T-cell (primary cell): ENCODE results near the gene ELAVL4. TPM values are rescaled to one million over a fixed set of nuclear protein-coding genes. Genes with fewer than 3 reads are reported as not detected.

Source experiments
- ATAC-seq, 4 experiments: fragments of 200-7000 bp in 3 of 4; fragments of 150-1000 bp in 1 of 4; cut with Tn5 transposase; replicated peaks in 1 of 4; 1 replicate in 3 of 4; 2 replicates in 1 of 4; pipeline ENCODE4 v1.10.0; 2021; ENCODE audit warnings: moderate library complexity in 3 of 4, mild to moderate bottlenecking in 2 of 4, moderate number of reproducible peaks in 1 of 4
- CTCF ChIA-PET, 2 donors: fragments of 300-600 bp; sonication (Branson Sonifier 250); formaldehyde crosslinking; loops; one replicate each; lab custom pipeline; 2022; ENCODE audit warnings: antibody characterized with exemption in 2 of 2; lab: Charles Lee
- POLR2A ChIA-PET, 2 donors: fragments of 300-600 bp; sonication (Branson Sonifier 250); formaldehyde crosslinking; loops; one replicate each; lab custom pipeline; 2022; ENCODE audit warnings: antibody characterized with exemption in 2 of 2; lab: Charles Lee
- DNase-seq, 35 experiments: peaks; one replicate each; pipeline versions ENCODE4 v3.0.0 to v3.0.0-alpha.2; 2013 to 2023
- H3K27ac ChIP-seq: one replicate; pipeline ENCODE4 v1.5.1; 2013; ENCODE audit warnings: low read length
- H3K27me3 ChIP-seq, 2 experiments: replicated peaks in 1 of 2; 1 replicate in 1 of 2; 2 replicates in 1 of 2; pipeline versions ENCODE4 v1.6.1 to v1.7.0; 2013; ENCODE audit warnings: low read length in 1 of 2, mixed read lengths in 1 of 2; ENCODE audit not compliant: control insufficient read depth in 2 of 2, insufficient read depth in 2 of 2; ENCODE audit errors: extremely low read depth in 1 of 2
- H3K36me3 ChIP-seq, 2 donors: 1 replicate in 1 of 2; 2 replicates in 1 of 2; pipeline versions ENCODE4 v1.6.1 to v1.7.0; 2013; ENCODE audit warnings: low read length in 1 of 2; ENCODE audit not compliant: control insufficient read depth in 2 of 2, insufficient read depth in 1 of 2; ENCODE audit errors: extremely low read depth in 1 of 2
- H3K4me1 ChIP-seq, 2 experiments: 1 replicate in 1 of 2; 2 replicates in 1 of 2; pipeline versions ENCODE4 v1.6.1 to v1.7.0; 2013; ENCODE audit warnings: low read length in 2 of 2, mixed read lengths in 1 of 2; ENCODE audit not compliant: insufficient read depth in 2 of 2, control insufficient read depth in 1 of 2; ENCODE audit errors: extremely low read depth in 1 of 2
- H3K4me3 ChIP-seq, 2 donors: 1 replicate in 1 of 2; 2 replicates in 1 of 2; pipeline versions ENCODE4 v1.5.1 to v1.7.0; 2013; ENCODE audit warnings: mild to moderate bottlenecking in 2 of 2, low read length in 1 of 2, moderate library complexity in 1 of 2; ENCODE audit not compliant: control insufficient read depth in 1 of 2; ENCODE audit errors: extremely low read depth in 1 of 2
- H3K9me3 ChIP-seq: 2 replicates; pipeline ENCODE4 v1.7.0; 2013
- H3K27ac Mint-ChIP-seq, 2 donors: one replicate each; pipeline ENCODE4 v1.8.0; 2020 to 2021; ENCODE audit warnings: mild to moderate bottlenecking in 2 of 2, mixed read lengths in 2 of 2
- H3K27me3 Mint-ChIP-seq, 2 donors: one replicate each; pipeline ENCODE4 v1.8.0; 2021 to 2022; ENCODE audit warnings: mixed read lengths in 2 of 2
- H3K36me3 Mint-ChIP-seq: one replicate; pipeline ENCODE4 v1.8.0; 2021; ENCODE audit warnings: mixed read lengths
- H3K4me1 Mint-ChIP-seq, 3 donors: one replicate each; pipeline ENCODE4 v1.8.0; 2020 to 2022; ENCODE audit warnings: mixed read lengths in 3 of 3, mild to moderate bottlenecking in 1 of 3
- H3K4me3 Mint-ChIP-seq, 3 donors: one replicate each; pipeline ENCODE4 v1.8.0; 2020 to 2022; ENCODE audit warnings: mild to moderate bottlenecking in 3 of 3, mixed read lengths in 3 of 3, moderate library complexity in 3 of 3
- H3K9me3 Mint-ChIP-seq, 3 donors: one replicate each; pipeline ENCODE4 v1.8.0; 2020 to 2022; ENCODE audit warnings: mixed read lengths in 3 of 3
- WGBS: methylation state at CpG from one replicate; pipeline ENCODE4 v1.1.5; 2013; ENCODE audit warnings: missing lambda C conversion rate; ENCODE audit not compliant: insufficient coverage; 5-methylcytosine and 5-hydroxymethylcytosine counted together
- total RNA-seq, 35 experiments: library from RNA in 6 of 35; stranded (reverse) in 6 of 35; fragments of 120-200 nt in 1 of 35; gene quantifications; one replicate each; pipeline versions ENCODE4 v1.2.1 to v1.2.4 and lab custom pipeline; 2013 to 2026

ELAVL4 gene
- total RNA-seq, 5 donors from 2014 or later (not counting 1 experiment from before 2014, with no cell fraction given), result not detected

- H3K27me3 Mint-ChIP-seq, result peaks cover 3 to 8% of the 10 kb centered on the region in 2 donors
- no peaks in the 10 kb centered on the region for H3K4me1 Mint-ChIP-seq
- Histone ChIP-seq H3K27me3 (no peaks in the 10 kb centered on the region), H3K4me1 (no peaks in the 10 kb centered on the region), H3K27ac (no peak overlapping the region), H3K36me3 (no peaks in the 10 kb centered on the region), H3K9me3 (no peaks in the 10 kb centered on the region), H3K4me3 (no peak overlapping the region)
- ChIA-PET POLR2A (no interaction called here), CTCF (no interaction called here)
- no CpG with 5 or more reads among the region's 1 CpG for WGBS
- no peaks in the 10 kb centered on the region for H3K9me3 Mint-ChIP-seq
- no peak overlapping the region for H3K4me3 Mint-ChIP-seq
- DNase-seq (no peak), ATAC-seq (no peak)
- no peak overlapping the region for H3K27ac Mint-ChIP-seq
- H3K36me3 Mint-ChIP-seq, result no peaks in the 10 kb centered on the region
Measured at GRCh38 chr1:50099654-50100053, 9.1 kb upstream of the ELAVL4 start.

- Histone ChIP-seq H3K27ac (no peak overlapping the region), H3K4me3 (no peak overlapping the region), H3K36me3 (no peaks in the 10 kb centered on the region), H3K27me3 (peaks cover 0 to 3% of the 10 kb centered on the region in 2 experiments), H3K4me1 (no peaks in the 10 kb centered on the region), H3K9me3 (no peaks in the 10 kb centered on the region)
- peaks cover 8 to 25% of the 10 kb centered on the region in 2 donors for H3K27me3 Mint-ChIP-seq
- WGBS, result 95% methylated on average over 5 of the region's 7 CpGs
- H3K4me3 Mint-ChIP-seq, result no peak overlapping the region
- H3K27ac Mint-ChIP-seq, result no peak overlapping the region
- H3K9me3 Mint-ChIP-seq, result no peaks in the 10 kb centered on the region
- CTCF ChIA-PET, result no interaction called here
- no peaks in the 10 kb centered on the region for H3K4me1 Mint-ChIP-seq
- no peak for ATAC-seq
- POLR2A ChIA-PET, result no interaction called here
- DNase-seq, result no peak
- H3K36me3 Mint-ChIP-seq, result no peaks in the 10 kb centered on the region
Measured at GRCh38 chr1:50103615-50104081, 5.1 kb upstream of the ELAVL4 start.

- H3K4me3 ChIP-seq, result no peak overlapping the region
- H3K9me3 ChIP-seq, result no peaks in the 10 kb centered on the region
- H3K36me3 ChIP-seq, result no peaks in the 10 kb centered on the region
- POLR2A ChIA-PET, result no interaction called here
- CTCF ChIA-PET, result no interaction called here
- no peaks in the 10 kb centered on the region for H3K9me3 Mint-ChIP-seq
- peaks cover 0 to 9% of the 10 kb centered on the region in 2 experiments for H3K4me1 ChIP-seq
- H3K27ac ChIP-seq, result no peak overlapping the region
- H3K36me3 Mint-ChIP-seq, result no peaks in the 10 kb centered on the region
- DNase-seq, result no peak
- H3K27ac Mint-ChIP-seq, result no peak overlapping the region
- H3K4me3 Mint-ChIP-seq, result no peak overlapping the region
- WGBS, result 100% methylated on average over 1 of the region's 3 CpGs
- H3K27me3 Mint-ChIP-seq, result peaks cover 19 to 37% of the 10 kb centered on the region in 2 donors
- H3K27me3 ChIP-seq, result peaks cover 0 to 9% of the 10 kb centered on the region in 2 experiments
- ATAC-seq, result no peak
- H3K4me1 Mint-ChIP-seq, result peaks cover 14 to 16% (median 14%) of the 10 kb centered on the region in 3 donors
Measured at GRCh38 chr1:50105433-50105832, 3.3 kb upstream of the ELAVL4 start.

GRCh38 chr1:50106095-50106761, 2.5 kb upstream of the ELAVL4 start:
- Mint-ChIP-seq H3K27ac (no peak overlapping the region), H3K9me3 (no peaks in the 10 kb centered on the region), H3K27me3 (peaks cover 27 to 42% of the 10 kb centered on the region in 2 donors), H3K4me1 (peaks cover 20 to 22% (median 21%) of the 10 kb centered on the region in 3 donors), H3K4me3 (no peak overlapping the region), H3K36me3 (no peaks in the 10 kb centered on the region)
- Histone ChIP-seq H3K4me3 (no peak overlapping the region), H3K4me1 (peaks cover 0 to 9% of the 10 kb centered on the region in 2 experiments), H3K36me3 (no peaks in the 10 kb centered on the region), H3K27me3 (peaks cover 0 to 9% of the 10 kb centered on the region in 2 experiments), H3K27ac (no peak overlapping the region), H3K9me3 (no peaks in the 10 kb centered on the region)
- DNase-seq (no peak), ATAC-seq (no peak)
- ChIA-PET CTCF (no interaction called here), POLR2A (no interaction called here)
- WGBS, result 94% methylated on average over 8 of the region's 12 CpGs

GRCh38 chr1:50109116-50109515, 396 bp downstream of the ELAVL4 start:
- H3K9me3 ChIP-seq, result no peaks in the 10 kb centered on the region
- no peak overlapping the region for H3K27ac Mint-ChIP-seq
- H3K4me1 Mint-ChIP-seq, result peaks cover 20 to 23% (median 21%) of the 10 kb centered on the region in 3 donors
- ChIA-PET POLR2A (no interaction called here), CTCF (interaction anchor here in 1 of 2 donors (0.6 kb wide), 1 partner anchor 74 kb away, joined by 3 read pairs; no protein-coding TSS in a partner anchor)
- no peaks in the 10 kb centered on the region for H3K36me3 ChIP-seq
- H3K4me3 Mint-ChIP-seq, result peak overlapping the region in 1 of 3 donors; percentile 79
- peaks cover 0 to 9% of the 10 kb centered on the region in 2 experiments for H3K27me3 ChIP-seq
- no peak for DNase-seq
- WGBS, result 67% methylated on average over 1 of the region's 4 CpGs
- H3K27me3 Mint-ChIP-seq, result peaks cover 44 to 57% of the 10 kb centered on the region in 2 donors
- peaks cover 0 to 9% of the 10 kb centered on the region in 2 experiments for H3K4me1 ChIP-seq
- H3K9me3 Mint-ChIP-seq, result no peaks in the 10 kb centered on the region
- H3K4me3 ChIP-seq, result peak overlapping the region in 1 of 2 donors; percentile 45
- no peak overlapping the region for H3K27ac ChIP-seq
- no peaks in the 10 kb centered on the region for H3K36me3 Mint-ChIP-seq
- no peak for ATAC-seq

GRCh38 chr1:50109647-50110075, 941 bp downstream of the ELAVL4 start:
- Mint-ChIP-seq H3K4me1 (peaks cover 20 to 23% (median 21%) of the 10 kb centered on the region in 3 donors), H3K27ac (no peak overlapping the region), H3K36me3 (no peaks in the 10 kb centered on the region), H3K4me3 (peak overlapping the region; percentile 35 to 79 (median 47)), H3K9me3 (no peaks in the 10 kb centered on the region), H3K27me3 (peaks cover 49 to 60% of the 10 kb centered on the region in 2 donors)
- Histone ChIP-seq H3K4me1 (peaks cover 0 to 9% of the 10 kb centered on the region in 2 experiments), H3K9me3 (no peaks in the 10 kb centered on the region), H3K27me3 (peaks cover 0 to 9% of the 10 kb centered on the region in 2 experiments), H3K4me3 (peak overlapping the region in 1 of 2 donors; percentile 45), H3K27ac (no peak overlapping the region), H3K36me3 (no peaks in the 10 kb centered on the region)
- ChIA-PET POLR2A (no interaction called here), CTCF (interaction anchor here in 1 of 2 donors (0.6 kb wide), 1 partner anchor 73 kb away, joined by 3 read pairs; no protein-coding TSS in a partner anchor)
- WGBS, result 0% methylated on average over 3 of the region's 8 CpGs
- peak; percentile 40 to 75 (median 52) for ATAC-seq
- DNase-seq, result peak in 3 of 35 experiments; percentile 6 to 23 (median 7)
